ENCODE results near the gene CLDN19.

DNA sequence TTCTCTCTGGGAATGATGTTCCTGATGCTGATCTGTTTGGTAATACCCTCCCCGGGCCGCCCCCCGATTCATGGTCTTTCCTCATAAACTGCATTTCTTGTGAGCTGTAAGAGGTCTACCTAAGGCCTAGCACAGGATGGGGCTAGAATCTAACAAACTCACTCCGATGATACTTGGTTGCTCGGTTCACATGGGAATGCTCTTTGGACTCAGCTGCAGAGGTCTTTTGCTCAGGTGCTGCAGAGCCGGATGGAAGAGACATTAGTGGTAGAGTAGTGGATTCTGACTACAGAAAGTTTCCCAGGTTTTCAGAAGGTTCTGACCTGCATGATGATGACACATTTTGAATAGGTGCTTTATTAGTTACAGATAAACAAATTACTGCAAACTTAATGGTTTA lies 36.5 kb upstream of the CLDN19 start:
- no peak for TF ChIP-seq CTCF (conservative IDR thresholded peaks at IDR 0.05)
- TF ChIP-seq ZFX (IDR thresholded peaks at IDR 0.05) = no peak

All from C4-2B (cell line).